Activated effector memory CD4-positive, alpha-beta T cell treated with anti-CD3 and anti-CD28 coated beads, Interleukin-2, amount 50 U/mL, for 16 hours (primary cell): ENCODE data around the gene CDKN2AIP.
A peak's percentile ranks its signal among the peaks of the same experiment; 100 is the strongest.
"Not testable (repeated sequence)": the region's sequence is repeated elsewhere in the genome, so short reads cannot be mapped to it uniquely, and the experiment has no call there.

ENCODE experiments used
- DNase-seq: peaks from one replicate; pipeline ENCODE4 v3.0.0-alpha.2; 2020

The CDKN2AIP gene

DNA sequence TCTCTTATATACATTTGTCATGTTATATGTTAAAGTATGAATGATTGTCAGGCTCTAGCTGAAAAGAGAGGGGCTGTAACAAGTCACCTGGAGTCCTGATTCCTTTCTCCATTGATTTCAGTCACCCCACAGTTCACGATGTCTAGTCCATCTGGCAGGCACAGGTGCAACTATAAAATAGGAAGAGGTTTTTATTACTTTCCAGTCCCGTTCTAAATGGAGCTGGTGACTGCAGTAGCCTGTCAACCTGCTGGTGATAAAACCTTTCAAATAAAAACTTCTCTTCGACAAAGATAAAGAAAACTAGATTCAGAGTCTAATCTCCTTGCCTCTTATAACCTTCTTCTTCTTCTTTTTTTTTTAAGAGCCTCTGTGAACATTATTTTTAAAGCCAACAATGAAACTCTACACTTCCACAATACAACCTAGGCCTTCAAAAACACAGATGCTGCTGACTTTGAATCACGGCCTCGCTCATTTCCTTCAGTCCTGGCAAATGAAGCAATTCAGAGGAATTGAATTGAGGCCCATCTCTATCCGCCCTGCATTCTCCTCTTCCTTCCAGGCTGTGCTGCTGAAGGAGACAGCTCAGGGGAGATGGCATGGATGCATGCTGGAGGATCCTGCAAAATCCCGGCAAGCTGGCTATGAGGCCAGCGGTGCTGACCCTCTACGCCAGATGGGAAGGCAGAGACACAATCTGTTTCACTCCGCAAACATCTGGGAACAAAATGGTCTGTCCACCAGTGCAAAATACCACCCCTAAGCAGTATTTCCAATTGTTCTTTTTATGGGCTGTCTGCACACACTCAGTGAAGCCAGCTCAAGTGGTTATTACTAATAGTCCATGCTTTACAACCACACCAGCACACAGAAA, 27.3 kb upstream of the CDKN2AIP start:
- no peak for DNase-seq

DNA sequence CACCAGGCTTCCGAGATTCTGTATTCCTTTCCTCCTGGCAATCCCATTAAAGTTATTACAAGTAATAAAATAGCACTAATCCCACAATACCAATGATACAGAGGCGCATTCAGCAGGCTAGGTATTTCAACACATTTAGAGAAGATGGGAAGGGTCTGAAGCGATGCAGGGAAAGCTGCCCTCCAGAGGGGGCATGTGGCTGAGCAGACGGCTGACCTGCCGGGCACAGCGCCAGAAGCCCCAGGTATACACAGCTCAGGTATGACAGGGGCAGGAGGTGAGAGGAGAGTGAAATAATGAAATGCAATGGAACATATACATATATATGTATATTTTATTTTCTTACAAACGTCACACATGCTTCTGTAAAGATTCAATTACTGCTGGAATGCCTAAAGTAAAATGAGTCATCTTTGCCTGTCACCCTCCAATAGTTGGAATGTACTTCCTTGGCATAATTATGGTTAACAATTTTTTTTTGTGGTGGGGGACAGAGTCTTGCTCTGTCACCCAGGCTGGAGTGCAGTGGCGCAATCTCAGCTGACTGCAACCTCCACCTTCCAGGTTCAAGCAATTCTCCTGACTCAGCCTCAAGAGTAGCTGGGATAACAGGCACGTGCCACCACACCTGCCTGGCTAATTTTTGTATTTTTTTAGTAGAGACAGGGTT, 21.3 kb upstream of the CDKN2AIP start:
- no peak for DNase-seq

DNA sequence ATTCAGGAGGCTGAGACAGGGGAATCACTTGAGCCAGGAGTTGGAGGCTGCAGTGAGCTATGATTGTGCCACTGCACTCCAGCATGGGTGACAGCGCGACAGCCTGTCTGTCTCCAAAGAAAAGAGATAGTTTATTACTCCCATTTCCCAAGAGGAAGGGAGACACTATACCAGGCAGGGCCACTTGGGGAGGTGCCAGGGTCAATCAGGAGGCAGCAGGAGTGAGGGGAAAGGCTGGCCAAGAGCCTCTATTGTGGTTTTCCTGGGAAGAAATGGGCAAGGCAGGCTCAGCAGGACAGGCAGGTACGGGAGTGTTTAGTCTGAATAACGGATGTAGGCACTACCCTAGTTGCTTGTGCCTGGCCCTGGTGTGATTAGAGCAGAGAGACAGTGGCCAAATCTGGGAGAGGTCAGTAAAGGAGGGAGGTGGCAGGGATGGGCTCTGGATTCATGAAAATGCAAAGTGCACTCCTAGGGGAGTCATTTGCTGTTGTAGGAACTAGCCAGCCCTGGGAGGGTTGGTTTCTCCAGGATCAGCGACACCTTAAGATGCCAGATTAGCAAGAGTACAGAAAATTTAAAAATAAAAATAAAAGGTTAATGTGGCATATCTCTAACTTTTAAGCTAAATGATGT, 20.2 kb upstream of the CDKN2AIP start:
- DNase-seq = no peak

DNA sequence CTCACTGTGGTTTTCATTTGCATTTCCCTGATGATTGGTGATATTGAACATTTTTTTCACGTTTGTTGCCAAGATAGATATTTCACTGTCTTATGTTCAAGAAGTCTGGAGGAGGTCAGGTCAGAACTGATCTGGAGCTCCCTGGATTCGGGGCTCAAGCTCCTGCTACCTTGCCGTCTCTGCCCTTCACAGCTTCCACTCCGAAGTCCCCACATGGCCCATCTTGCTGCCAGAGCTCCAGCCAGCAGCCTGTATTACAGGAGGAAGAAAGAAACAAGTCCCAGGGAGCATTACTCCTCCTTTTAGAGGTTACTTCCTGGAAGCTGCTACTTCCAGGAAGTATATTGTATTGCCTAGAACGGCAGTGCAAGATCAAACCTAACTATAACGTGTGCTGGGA, 17.9 kb upstream of the CDKN2AIP start:
- DNase-seq = no peak

DNA sequence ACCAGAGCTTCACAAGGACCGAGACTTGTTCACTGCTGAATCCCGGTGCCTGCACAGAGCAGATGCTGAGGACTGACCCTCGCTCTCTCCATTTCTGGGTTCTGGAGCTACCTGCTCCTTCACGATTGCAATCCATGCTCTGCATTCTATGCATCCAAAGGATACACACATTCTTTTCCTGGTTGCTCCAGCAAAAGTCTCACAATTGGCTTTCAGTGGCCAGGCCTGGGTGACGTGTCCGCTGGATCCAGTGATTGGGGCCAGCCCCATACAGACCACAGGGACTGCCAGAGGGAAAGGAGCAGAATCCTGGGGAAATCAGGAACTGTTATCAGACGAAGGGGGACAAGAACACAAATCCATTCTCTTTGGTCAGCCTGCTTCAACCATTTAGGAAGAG, 14.9 kb upstream of the CDKN2AIP start:
- no peak for DNase-seq

DNA sequence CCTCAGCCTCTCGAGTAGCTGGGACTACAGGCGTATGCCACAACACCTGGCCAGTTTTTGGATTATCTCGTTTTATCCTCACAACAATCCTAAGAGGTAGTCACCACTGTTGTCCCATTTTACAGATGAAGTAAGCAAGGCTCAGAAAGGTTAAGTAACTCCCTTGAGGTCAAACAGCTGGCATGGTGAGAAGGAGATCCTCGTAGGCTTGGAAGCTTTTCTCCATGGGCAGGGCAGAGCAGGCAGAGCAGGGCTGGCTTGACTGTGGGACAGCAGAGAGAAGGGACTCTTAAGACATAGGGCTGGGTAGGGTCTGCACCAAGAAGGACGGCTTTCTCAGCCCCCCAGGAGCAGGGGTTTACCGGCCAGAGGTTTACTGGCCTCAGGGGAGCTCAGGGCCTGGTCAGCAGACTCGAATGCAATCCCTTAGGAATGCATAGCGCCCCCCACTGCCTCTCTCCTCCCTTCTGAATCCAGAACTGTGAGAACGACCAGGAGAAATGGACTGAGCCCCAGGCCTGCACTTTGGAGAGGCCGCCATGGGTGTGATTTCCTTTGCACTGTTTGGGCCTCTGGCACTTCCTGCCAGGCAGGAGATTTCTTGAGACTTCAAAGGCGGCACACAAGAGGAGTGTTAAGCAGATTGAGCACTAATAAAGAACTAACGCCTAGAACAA, 14.0 kb upstream of the CDKN2AIP start:
- peak; percentile 68 for DNase-seq

DNA sequence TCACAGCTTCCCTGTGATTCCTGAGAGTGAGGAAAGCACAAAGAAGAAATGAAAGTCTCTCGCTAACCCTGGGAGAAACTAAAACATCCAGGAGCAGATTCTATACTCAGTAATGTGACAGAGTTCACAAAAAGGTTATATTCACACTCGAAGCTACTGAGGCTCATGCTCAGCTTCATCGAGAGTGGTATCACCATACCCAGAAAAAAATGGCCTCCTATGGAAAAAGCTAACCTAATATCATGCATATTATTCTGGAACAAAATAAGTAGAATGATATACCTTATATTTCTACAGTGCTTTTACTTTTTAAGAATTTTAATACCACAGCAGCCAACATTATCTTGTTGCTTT, 13.5 kb upstream of the CDKN2AIP start:
- no peak for DNase-seq

DNA sequence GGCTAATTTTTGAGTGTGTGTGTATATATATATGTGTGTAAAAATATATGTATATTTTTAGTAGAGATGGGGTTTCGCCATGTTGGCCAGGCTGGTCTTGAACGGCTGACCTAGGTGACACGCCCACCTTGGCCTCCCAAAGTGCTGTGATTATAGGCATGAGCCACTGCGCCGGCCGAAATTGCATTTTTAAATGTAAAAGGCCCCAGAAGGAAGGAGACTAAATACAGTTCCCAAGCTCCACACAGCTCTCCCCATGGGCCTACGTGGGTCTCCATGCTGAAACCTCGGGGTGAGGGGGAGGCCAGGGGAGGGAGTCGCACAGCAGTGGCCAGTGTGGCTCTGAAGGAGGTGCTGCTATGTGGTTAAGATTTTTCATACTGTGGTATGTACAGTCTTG, 12.8 kb upstream of the CDKN2AIP start:
- DNase-seq = no peak

DNA sequence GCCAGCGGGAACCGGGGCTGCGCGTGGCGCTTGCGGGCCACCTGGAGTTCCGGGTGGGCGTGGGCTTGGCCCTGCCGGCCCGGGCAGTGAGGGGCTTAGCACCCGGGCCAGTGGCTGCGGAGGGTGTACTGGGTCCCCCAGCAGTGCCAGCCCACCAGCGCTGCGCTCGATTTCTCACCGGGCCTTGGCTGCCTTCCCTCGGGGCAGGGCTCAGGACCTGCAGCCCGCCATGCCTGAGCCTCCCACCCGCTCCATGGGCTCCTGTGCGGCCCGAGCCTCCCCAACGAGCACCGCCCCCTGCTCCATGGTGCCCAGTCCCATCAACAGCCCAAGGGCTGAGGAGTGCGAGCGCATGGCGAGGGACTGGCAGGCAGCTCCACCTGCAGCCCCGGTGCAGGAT, 11.3 kb upstream of the CDKN2AIP start:
- not testable (repeated sequence) for DNase-seq

DNA sequence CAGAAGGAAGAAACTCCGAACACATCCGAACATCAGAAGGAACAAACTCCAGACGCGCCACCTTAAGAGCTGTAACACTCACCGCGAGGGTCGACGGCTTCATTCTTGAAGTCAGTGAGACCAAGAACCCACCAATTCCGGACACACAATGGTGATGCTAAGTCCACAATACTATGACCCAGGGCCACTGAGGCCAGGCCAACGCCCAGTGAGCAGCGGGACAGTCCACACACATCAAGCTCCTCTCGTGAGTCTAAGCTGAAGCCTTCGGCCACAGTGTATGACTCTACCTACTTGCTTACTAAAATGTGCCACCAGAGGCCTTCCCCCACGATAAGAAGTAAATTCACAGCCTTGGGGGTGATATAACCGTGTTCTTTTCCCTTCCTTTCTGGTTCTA, 10.2 kb upstream of the CDKN2AIP start:
- no peak for DNase-seq

DNA sequence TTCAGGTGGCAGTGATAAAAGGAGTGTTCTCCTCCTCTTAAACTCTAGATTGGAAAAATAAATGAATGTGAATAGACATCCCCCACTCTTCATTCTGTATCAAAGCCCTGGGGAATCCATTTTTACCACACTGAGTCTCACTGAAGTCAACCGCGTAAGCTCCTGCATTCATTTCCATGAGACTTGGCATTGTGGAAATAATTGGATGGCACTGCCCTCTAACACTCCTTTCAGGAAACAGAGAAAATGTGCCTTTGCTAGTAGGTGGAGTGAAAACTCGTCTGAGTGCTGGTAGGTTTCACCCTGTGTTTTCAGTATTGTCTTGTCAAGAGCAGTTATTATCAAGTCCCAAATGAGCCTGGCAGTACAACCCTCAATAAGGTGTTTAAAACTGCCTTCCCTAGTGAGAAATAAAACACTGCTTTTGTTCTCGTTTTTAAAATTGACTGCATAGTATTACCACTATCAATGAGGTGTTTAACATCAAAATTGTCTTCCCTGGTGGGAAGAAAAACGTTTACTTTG, 9.7 kb upstream of the CDKN2AIP start:
- DNase-seq = no peak

DNA sequence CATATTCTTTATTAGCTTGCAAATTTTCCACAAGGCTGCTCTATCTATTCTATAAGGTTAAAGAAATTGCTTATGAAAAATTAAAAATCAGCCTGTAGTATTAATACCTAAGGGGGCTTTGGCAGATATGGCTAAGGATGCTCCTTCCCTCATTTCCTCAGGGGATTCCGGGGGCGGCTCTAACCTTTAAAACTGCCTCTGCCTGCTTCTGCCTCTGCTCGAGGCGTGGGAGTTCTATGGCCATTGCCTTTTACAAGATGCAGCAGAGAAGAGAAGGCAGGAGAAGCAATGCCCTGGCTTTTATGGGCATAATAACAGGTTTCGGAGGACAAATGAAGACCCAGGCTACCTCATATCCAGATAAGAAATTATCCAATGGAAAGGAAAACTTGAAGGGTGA, 8.6 kb upstream of the CDKN2AIP start:
- DNase-seq = no peak

DNA sequence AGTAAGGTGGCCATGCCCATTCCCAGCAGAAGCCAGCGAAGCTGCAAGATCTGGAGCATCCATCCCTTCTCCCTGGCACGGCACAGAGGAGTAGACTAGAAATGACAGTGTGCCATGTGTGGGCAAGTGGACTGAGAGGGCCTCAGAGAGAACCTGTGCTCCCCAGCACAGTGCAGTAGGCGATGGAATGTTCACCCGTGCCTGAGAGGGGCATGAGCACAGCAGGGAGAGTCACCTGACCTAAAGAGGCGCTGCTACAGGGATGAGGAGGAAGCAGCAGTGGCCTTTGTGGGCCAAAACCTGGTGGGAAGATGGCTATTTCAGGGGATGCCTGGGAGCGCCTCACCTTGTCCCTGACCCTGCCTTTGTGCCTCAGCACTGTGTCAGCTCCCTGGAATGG, 8.0 kb upstream of the CDKN2AIP start:
- DNase-seq = no peak

DNA sequence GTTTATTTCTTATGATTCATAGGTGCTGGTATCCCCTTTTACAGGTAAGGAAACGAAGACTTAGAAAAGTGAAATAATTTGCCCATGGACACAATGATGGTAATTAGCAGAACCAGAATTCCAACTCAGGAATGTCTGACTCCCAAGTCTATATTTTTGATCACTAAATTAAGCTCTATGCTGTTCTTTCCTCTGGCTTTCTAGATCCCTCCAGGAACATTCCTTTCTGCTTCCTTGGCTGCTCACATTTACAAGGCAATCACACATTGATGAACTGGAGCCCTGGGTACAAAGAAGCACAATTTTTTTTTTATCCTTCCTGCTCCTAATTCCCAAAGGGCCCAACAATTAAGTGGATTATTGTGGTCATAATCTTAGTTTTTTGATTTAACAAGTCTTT, 7.0 kb upstream of the CDKN2AIP start:
- no peak for DNase-seq

DNA sequence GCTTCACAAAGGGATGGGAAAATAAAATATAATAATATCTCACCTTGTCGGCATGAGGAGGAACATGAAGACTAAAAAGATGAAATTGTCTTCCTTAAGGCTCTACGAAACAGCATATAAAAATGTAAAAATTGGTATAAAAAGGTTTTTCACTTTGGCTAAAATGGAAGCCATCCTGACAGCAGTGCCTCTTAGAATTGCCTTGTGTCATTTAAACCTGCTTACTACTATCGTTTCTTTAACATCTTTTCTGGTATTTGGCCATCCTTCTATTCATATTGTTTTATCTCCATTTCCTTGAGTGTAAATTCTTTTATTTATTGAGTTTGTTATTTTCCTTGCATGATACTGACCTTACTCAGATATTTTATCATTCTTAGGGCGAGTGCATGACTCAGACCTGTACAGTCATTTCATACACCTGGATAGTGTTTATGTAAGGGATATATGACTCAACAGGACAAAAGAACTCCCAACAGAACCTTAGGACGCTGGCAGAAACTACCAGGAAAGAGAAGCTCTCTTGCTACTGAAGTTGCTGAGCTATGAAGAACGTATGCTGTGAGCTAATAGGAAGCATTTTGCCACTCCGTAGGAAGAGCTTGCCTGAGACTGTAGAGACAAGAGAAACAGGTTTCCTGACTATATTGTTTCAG, 5.8 kb upstream of the CDKN2AIP start:
- DNase-seq = no peak

DNA sequence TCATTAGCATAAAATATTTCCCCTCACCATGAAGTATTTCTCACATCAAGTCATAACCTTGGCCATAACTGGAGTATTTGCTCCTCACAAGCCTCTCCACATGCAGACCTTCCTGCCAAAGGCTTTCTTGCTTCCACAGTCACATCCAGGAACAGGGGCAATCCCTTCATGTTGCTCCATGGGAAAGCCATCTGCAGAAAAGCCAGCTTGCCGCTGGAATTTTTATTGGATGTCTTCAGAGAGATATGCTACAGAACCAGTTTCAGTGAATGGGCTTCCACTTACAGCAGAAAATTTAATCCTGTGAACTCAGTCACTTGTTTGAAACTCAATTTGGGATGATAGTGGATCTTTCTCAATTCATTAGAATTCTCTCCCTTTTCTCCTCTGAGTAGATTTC, 3.2 kb upstream of the CDKN2AIP start:
- DNase-seq = no peak

DNA sequence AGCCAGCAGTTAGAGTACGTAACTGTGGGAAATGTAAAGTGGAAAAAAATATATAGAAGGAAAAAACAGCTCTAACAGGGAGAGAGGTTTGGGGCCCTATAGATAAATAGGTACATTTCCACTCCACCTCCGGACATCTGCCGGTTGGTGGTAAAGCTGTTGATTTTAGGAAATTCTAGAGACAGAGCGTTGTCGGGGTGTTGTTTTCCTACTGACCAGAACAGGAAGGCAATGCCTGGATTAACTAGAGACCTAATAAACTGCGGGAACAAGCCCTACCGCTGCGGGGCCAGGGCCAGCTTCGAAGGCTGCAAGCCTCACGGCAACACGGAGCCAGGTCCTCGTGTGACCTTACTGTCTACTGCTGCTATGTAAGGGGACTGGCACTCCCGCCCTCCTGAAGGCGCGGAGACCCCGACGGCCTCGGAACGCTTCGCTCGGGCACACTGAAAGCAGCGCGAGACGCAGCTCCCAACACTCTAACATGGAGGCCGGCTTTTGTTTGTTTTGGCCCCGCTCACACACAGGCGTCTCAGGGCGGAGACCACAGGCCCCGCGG, 702 bp upstream of the CDKN2AIP start:
- DNase-seq = no peak

DNA sequence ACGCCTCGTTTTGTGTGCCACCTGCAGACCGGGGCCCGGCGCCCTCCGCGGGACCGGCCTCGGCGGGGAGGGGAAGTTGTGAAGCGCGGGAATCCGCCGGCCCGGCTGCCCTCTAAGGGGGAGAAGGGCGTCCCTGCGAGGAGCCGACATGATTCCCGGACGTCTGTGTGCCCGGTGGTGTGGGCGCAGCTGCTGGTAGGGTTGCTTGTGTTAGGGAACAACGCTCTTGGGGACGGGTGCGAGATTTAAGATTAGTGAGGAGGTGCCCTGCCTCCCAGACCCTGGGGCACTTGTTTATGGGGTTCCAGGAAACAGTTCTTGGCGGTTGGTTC, 627 bp downstream of the CDKN2AIP start:
- no peak for DNase-seq

DNA sequence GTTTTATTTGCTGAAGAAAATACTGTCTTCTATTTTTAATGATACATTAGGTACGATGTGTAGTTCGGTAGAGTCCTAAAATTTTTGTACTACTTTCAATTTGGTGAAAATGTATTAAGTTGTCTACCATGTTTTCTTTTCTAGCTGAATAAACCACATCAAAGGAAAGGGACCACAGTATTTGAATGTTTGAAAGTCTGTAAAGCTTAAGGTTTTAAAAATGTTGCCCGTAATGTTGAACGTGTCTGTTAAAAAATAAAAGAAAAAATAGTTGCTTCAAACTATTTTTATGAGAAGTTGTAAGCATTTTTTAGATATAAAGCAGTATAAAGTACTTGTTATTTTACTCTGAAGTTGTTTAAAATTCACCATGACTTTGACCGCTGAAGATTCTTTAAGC, 3.2 kb downstream of the CDKN2AIP start:
- DNase-seq = no peak

DNA sequence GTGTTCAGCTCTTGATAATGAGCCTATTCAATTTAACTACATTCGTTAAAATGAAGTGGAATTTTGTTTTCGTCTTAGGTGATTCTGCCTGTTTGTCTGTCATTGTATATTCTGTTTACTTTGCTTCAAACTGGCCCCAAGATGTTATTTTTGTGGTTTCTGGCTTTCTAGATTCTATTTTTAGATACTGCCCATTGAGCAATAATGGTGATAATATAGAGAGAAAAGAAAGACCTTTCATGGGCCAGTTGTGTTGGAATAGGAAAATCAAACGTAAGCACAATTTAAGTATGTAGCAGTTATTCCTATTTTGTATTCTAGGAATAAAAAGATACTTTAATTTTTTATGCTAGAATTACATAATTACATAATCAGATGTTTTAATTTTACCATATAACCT, 4.0 kb downstream of the CDKN2AIP start:
- no peak for DNase-seq

DNA sequence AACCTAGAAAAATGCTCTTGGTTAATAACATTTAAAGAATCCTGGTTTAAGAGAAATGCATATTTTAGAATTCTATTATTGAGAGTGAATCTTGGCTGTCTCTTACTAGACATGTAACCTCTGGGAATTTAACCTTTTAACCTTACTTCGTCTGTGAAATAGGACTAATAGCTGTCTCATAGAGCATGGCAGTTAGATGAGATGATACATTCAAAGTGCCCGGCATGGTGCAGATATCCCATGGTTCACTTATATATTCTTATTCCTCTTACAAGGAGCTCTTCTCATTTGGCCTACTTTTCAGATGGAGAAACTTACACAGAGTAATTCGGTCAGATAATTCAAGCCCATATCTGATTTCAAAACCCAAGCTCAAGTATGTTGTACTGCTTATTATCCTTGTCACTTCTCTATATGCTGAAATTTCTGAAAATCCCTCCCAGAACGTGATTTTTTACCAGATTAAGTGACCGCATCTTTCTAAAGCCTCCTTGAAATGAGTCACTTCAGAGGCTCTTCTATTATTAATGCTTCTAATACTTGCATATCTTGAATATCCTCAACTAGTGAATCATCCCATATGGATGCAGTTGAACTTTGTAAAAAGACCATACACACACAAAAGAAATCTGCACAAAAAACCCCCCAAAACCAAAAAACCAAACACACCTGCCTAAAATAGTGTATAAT, 4.9 kb downstream of the CDKN2AIP start:
- DNase-seq = no peak

DNA sequence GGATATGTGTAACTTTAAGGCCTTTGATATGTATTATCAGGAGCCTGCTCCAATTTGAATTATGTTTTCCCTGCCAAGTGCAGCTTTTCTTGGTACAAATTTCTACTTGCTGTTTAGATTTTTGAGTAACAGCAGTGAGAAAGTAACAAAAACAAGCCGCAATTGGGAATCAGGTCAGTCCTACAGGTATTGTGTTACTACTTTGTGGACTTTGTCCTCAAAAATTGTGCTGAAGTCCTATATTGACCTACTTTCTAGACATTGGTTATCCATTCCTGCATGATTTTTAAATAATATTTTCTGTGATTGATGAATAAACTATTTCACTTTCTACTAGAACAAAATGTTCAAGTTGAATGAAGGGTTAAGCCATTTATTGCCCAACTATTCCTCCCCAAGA, 5.7 kb downstream of the CDKN2AIP start:
- DNase-seq = no peak
